ENCODE data around the gene NOS1. TPM values are rescaled to one million over a fixed set of nuclear protein-coding genes. Genes with fewer than 3 reads are reported as not detected.
A peak's percentile ranks its signal among the peaks of the same experiment; 100 is the strongest.
"Not testable (repeated sequence)": the region's sequence is repeated elsewhere in the genome, so short reads cannot be mapped to it uniquely, and the experiment has no call there.

Gene NOS1
- total RNA-seq, 1 donor from 2014 or later, result 0.15 TPM

DNA sequence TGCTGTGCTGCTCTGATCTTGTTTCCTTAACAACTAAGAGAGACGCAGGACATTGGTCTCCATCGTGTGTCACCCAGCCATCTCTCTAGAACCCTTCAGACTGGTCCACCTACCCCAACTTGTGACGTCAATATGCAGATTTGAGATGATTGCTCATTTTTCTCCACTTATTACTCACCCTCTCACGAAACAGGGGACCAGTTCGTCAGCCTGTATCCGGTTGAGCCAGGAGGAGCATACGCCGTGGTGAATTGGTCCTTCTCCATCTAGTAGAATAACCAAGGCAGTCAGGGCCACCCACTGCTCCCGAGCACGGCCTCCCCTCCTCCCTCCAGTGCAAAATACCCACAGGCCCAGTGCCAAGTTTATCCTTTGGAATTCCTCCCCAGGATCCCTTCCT is 134.9 kb downstream of the NOS1 start:
- intact Hi-C loops (cut with micrococcal nuclease), result no loop called here
- no peak for DNase-seq

DNA sequence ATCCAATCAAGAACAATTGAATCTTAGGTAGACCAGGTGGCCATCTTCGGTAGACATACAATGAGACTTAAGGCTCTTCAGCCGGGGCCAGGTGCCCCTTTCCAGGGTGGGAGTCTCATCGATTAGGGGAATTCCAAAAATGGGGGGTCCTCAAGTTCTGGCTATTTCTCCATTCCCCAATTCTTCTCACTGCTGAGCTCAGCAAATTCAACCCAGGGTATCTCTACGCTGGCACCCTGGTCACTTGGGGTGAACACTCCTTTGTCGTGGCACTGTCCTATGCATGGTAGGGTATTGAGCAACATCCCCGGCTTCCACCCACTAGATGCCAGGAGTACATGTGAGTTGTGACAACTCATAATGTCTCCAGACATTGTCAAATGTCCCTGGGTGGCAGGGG is 136.2 kb downstream of the NOS1 start:
- intact Hi-C loops (cut with micrococcal nuclease), result no loop called here
- no peak for ATAC-seq
- no peak for DNase-seq

More for the DNA sequence above, 134.9 kb downstream of the NOS1 start:
- no peak for ATAC-seq

DNA sequence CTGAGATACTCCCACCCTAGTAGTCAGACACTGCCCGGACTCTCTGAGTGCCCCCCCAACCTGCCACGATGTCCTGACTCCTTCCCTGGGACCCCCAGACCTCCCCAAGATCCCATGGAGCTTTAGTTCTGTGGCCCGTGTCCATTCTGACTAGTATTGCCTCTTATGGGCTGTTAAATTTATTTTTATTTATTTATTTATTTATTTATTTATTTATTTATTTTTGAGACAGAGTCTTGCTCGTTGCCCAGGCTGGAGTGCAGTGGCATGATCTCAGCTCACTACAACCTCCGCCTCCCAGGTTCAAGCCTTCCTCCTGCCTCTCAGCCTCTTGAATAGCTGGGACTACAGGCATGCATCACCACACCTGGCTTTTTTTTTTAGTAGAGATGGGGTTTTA is 140.5 kb downstream of the NOS1 start:
- intact Hi-C loops (cut with micrococcal nuclease); DNase-seq; ATAC-seq: not testable (repeated sequence)

DNA sequence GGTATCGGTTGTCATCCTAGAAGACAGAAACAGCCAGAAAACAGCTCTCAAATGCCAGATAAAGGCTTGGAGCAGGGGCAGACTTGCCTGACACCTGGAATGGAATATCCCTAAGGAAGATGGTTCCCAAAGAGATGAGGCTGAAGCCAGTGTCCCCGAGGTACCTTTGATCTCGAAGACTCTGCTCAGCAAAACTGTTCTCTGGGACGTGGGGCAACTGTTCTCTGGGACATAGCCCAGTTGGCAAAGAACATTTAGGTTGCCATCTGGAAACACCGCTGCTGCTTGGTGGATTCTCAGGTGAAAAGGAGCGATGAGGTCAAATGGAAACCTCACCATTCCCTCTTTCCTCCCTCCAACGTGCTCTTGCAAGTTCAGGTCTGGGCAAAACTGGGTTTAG is 143.3 kb downstream of the NOS1 start:
- intact Hi-C loops (cut with micrococcal nuclease), result no loop called here
- DNase-seq, result no peak
- ATAC-seq, result no peak

DNA sequence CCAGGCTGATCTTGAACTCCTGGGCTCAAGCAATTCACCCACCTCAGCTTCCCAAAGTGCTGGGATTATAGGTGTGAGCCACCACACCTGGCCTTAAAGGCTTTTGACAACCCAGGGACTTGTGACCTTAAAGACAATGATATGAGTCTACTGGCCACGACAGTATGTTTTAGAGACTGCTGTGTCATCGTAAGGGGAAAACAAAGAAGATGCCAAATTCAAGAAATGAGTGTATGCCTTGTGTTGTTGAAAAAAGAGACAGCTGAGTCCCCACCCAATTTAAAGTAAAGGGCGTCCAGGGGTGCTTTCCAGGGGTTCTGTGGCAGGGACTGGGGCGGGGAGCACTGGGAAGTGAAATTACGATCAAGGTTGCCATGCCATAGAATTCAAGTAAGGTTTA is 144.7 kb downstream of the NOS1 start:
- intact Hi-C loops (cut with micrococcal nuclease), result no loop called here
- DNase-seq (no peak), ATAC-seq (no peak)

DNA sequence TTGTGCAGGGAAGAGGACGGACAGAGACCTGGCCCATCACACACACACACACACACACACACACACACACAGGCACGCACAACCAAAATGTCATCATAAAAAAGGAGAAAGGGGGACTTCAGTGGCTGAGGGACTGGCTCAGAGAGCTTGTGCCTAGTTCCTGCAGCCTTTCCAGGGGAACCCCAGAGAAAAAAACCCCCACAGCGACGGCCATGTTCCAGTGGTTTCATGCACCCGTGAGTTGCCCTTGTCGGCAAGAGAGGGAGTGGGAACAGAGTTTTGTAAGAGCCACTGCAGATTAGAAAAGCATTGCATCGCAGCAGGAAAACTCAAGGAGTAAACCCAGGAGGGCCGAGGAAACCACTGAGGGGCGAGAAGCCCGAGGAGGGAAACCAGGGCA is 146.6 kb downstream of the NOS1 start:
- no peak for ATAC-seq
- intact Hi-C loops (cut with micrococcal nuclease), result no loop called here
- DNase-seq, result no peak

DNA sequence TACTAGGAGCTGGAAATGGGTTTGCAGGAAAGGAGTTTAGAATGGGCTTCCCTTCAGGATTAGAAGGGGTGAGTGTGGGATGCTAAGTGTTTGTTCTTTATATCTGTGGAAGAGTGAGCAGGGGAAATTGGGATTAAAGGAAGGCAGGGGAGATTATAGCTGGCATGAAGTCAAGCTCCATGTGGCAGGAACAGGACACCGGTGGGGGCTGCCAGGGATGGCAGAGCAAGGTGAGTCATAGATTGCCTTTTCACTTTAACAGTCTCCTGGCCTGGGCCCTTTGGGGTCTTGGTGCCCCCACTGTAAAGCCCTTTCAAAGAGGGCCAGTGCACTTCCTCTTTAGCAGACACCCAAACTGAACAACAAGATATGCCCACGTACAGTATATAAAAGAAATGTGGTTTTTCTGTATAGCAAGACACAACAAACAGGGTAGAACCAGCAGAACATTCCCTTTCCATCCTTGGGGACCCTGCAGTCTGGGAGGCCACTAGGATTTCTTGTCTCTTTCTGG is 148.1 kb downstream of the NOS1 start:
- no peak for ATAC-seq
- intact Hi-C loops (cut with micrococcal nuclease), result no loop called here

DNA sequence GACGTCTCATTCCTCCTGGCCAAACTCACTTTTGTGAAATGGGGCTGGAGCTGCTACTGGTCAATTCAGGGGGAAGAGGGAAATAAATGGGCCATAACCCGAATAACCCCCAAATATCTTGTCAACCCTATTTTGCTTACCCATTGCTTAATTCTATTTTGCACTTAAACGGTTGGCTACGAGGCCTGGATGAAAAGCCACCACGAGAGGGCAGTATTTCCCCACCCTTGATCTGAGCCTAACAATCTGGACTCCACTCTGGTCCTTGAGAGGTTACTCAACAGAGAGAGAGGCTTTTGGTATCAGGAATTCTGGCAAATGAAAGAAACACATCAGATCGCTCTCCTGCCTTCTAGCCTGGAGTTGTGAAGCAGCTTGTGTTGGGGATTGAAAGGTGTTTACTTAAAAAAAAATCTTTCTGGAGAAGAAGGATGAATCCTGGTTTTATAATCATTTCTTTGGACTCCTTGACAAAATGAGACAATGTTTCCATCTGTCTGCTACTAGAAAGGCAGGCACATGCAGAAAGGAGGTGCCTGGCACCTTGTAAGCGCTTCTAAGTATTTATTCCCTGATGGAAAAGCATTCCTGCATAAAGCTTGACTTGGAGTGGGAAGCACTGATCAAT is 148.7 kb downstream of the NOS1 start:
- DNase-seq (peak; percentile 62), ATAC-seq (peak; percentile 82)

More for the DNA sequence above, 148.1 kb downstream of the NOS1 start:
- no peak for DNase-seq

DNA sequence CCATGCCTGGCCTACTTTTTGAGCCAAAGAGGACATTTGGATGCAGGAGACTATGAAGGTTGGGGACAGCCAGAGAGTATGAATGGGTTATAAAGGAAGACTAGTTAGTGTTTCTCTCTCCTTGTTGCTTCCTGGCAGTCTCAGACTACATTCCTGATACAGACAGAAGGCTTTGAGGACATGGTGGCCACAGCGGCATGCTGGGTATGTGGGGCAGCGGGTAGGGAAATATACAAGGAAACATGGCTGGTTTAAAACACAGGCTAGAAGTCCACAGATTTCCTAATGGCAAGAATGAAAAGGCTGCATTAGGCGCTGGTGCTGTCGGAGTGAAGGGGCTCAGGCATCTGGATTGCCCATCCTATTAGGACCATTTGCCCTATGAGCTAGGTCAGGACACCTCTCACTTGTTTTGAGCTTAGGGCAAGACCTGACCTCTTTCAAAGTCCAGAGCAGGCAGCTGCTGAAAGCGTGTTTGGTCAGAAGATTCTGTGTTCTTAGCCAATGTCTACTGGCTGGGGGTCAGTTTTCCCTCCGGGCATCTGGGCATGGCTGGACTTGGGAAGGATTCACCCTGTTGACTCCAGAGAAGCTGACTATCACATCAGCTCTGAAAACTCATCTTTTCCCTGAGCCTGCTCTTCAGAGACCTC is 151.0 kb downstream of the NOS1 start:
- intact Hi-C loops (cut with micrococcal nuclease), result no loop called here
- ATAC-seq, result no peak
- DNase-seq, result no peak

More for the DNA sequence above, 148.7 kb downstream of the NOS1 start:
- intact Hi-C loops (cut with micrococcal nuclease), result no loop called here

DNA sequence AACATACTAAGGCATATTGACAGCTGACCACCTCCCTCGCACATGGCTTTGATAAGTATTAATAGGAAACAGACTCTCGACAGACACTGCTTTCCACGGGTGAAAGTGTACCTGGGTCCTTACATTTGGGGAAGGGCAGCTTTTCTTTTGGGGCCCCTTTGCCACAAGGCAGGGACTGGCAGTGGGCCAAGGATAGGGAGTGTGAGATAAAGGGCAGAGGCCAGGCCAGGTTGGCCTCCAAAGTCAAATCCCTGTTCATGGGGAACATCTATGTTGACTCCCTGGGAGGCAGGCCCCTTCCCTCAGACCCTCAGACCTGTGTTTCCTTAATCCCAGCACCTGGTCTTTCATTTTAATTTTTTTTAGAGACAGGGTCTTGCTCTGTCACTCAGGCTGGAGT is 151.8 kb downstream of the NOS1 start:
- DNase-seq (no peak), ATAC-seq (no peak)
- intact Hi-C loops (cut with micrococcal nuclease), result no loop called here

DNA sequence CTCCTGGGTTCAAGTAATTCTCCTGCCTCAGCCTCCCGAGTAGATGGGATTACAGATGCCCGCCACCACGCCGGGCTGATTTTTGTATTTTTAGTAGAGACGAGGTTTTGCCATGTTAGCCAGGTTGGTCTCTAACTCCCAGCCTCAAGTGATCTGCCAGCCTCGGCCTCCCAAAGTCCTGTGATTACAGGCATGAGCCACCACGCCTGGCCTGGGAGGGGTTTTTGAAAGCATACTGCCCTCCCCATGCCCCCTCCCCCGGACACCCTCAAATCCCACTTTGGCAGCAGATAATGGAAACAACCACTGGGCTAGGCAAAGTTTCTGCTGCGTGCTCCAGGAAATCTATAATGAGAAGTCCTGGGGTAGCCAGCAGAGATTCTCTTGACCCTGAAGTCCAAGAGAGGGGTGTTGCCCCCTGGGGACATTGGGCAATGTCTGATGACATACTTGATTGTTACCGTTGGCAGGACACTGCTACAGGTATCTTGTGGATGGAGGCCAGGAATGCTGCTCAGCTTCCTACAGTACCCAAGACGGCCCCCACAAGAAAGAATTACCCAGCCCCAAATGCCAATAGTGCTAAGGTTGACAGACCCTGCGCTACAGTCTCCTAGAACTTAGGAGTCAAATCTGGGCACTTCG is 152.5 kb downstream of the NOS1 start:
- intact Hi-C loops (cut with micrococcal nuclease), result no loop called here
- no peak for ATAC-seq
- no peak for DNase-seq

DNA sequence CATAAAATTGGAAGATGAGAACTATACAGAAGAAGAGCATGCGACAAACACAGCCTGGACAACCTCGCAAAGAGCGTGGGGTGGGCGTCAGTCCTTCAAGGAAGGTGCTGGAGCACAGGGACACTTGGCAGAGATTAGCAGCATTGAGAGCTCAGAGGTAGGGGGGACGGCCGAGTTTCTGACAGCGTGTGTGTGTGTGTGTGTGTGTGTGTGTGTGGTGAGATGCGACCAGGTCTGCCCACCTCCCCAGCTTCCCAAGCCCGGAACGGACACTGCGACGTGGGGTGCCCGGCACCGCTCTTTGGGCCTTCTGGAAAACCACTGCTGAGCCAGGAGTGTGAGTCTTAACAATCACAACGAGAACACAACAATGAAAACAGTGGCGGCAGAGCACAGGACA is 153.2 kb downstream of the NOS1 start:
- ATAC-seq, result no peak
- intact Hi-C loops (cut with micrococcal nuclease), result no loop called here
- DNase-seq, result no peak

DNA sequence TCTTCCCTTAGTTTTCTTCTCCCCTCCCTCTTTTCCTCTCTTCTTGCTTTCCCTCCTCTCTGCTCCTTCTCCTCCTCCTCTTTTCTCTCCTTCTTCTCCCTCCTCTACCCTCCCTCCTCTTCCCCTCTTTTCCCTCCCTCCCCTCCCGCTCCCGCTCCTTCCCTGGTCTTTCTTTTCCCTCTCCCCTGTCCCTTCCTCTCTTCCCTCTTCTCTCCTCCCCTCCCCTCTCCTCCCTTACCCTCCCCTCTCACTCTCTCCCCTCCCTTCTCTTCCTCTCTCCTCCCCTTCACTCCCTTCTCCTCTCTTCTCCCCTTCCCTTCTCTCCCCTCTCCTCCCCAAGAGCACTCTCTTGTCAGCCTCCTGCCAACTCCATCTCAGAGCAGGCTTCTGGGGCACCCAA is 153.8 kb downstream of the NOS1 start:
- DNase-seq, result no peak
- intact Hi-C loops (cut with micrococcal nuclease), result no loop called here
- no peak for ATAC-seq

DNA sequence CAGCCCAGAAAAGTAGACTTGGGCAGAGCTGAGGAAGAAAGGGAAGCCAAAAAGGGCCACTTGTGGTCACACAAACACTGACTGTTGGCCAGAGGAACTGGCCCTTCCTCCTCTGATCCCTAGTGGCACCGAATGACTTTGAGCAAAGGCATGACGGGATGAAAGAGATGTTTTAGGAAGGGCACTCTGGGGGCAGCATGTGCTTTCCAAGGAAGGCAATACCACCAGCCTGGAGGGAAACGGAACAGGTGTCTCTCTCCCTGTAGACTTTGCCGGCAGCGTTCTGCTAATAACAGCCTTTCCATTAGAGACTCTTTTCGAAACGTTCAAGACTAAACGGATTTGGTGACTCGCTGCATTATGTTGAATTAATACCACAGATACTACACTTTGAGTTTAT is 158.9 kb downstream of the NOS1 start:
- ATAC-seq (no peak), DNase-seq (no peak)
- intact Hi-C loops (cut with micrococcal nuclease), result no loop called here

DNA sequence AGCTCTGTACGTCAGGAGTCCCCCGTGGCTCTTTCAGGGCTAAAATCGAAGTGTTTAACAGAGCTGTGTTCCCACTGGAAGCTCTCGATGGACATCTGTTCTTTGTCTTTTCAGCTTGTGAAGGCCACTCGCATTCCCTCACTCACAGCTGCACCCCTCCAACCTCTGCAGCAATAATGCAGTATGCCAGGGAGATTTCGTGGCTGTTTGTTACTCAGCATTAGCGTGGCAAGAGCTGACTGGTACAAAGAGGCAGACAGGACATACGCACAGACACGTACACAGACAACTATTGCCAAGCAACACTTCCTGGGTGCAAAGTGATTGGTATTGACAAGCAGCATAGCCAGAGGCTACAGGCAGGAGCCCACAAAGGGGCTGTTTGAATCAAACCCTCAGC is 159.4 kb downstream of the NOS1 start:
- DNase-seq (no peak), ATAC-seq (no peak)
- intact Hi-C loops (cut with micrococcal nuclease), result no loop called here

DNA sequence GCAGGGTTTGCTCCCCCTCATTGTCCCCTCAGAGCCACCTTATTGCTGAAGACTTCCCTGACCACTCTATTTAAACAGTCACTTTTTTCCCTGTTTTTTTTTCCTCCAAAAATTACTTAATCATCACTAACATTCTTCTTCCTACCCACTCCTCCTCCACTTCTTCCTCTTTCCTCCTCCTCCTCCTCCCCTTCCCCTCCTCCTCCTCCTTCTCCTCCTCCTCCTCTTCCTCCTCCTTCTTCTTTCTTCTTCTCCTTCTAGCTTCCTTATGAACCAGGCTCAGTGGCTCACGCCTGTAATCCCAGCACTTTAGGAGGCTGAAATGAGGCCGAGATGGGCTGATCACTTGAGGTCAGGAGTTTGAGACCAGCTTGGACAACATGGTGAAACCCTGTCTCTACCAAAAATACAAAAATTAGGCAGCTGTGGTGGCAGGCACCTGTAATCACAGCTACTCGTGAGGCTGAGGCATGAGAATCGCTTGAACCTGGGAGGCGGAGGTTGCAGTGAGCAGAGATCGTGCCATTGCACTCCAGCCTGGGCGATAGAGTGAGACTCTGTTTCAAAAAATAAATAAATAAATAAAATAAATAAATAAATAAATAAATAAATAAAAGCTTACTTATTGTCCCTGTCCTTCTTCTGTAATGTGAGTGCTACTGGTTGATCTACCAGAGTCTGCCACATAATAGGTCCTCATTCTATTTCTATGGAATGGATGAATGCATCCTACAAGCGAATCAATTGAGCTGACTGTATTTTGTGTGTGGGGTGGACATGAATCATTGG is 161.3 kb downstream of the NOS1 start:
- intact Hi-C loops (cut with micrococcal nuclease); ATAC-seq; DNase-seq: not testable (repeated sequence)

DNA sequence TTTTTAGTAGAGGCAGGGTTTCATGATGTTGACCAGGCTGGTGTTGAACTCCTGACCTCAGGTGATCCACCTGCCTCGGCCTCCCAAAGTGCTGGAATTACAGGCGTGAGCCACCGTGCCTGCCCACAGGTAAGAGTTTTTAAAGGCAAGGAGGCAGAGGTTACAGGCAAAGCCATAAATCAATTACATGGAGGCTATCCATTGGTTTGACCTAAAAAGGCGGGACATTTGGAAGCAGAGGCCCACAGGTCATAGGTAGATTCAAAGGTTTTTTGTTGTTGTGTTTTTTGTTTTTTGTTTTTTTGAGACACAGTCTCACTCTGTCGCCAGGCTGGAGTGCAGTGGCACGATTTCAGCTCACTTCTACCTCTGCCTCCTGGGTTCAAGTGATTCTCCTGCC is 165.1 kb downstream of the NOS1 start:
- intact Hi-C loops (cut with micrococcal nuclease); ATAC-seq; DNase-seq: not testable (repeated sequence)

DNA sequence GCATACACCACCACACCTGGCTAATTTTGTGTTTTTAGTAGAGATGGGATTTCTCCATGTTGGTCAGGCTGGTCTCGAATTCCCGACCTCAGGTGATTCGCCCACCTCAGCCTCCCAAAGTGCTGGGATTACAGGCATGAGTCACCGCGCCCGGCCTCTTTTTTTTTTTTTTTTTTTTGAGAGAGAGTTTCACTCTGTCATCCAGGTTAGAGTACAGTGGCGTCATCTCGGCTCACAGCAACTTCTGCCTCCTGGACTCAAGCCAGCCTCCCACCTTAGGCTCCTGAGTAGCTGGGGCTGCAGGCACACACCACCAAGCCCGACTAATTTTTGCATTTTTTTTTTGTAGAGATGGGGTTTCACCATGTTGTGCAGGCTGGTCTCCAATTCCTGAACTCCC is 166.4 kb downstream of the NOS1 start:
- intact Hi-C loops (cut with micrococcal nuclease); ATAC-seq; DNase-seq: not testable (repeated sequence)

DNA sequence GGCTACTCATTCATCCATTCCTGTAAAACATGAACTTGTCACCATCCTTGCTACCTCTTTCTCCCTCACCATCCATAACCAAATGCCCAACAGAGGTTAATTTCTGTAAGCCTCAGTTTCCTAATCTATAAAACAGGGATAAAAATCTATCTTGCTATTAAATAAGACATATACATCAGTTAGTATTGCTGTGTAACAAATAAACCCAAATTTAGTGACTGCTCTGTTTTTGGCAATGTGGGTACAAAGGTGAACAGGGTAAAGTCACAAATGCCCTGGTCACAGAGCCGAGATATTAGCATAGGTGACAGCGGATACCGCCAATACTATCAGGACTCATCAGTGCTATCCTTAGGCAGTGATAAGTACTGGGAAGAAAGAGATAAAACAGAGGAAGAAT is 167.5 kb downstream of the NOS1 start:
- DNase-seq (no peak), ATAC-seq (no peak)
- intact Hi-C loops (cut with micrococcal nuclease), result no loop called here

DNA sequence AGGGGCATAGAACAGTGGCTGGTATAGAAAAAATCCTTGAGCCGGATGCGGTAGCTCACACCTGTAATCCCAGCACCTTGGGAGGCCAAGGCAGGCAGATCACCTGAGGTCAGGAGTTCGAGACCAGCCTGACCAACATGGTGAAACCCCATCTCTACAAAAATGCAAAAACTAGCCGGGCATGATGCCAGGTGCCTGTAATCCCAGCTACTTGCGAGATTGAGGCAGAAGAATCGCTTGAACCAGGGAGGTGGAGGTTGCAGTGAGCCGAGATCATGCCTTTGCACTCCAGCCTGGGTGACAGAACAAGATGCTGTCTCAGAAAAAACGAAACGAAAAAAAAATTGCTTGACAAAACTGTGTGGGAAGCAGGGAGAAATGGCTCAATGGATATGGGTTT is 168.8 kb downstream of the NOS1 start:
- intact Hi-C loops (cut with micrococcal nuclease); ATAC-seq; DNase-seq: not testable (repeated sequence)
